Effector CD4-positive, alpha-beta T cell (primary cell): ENCODE results near the gene TMEM174.
A peak's percentile ranks its signal among the peaks of the same experiment; 100 is the strongest.
"Not testable (repeated sequence)": the region's sequence is repeated elsewhere in the genome, so short reads cannot be mapped to it uniquely, and the experiment has no call there.

Source experiments
- DNase-seq: peaks from one replicate; pipeline ENCODE4 v3.0.0-alpha.2; 2020

Gene TMEM174

GRCh38 chr5:73197637-73198257 is 24.8 kb downstream of the TMEM174 start:
- DNase-seq = no peak

GRCh38 chr5:73198833-73199592 is 26.0 kb downstream of the TMEM174 start:
- no peak for DNase-seq

- DNase-seq = no peak
These were observed 26.7 kb downstream of the TMEM174 start for GRCh38 chr5:73199671-73200070.

GRCh38 chr5:73201547-73202513 is 28.8 kb downstream of the TMEM174 start:
- peak; percentile 45 for DNase-seq

- DNase-seq = no peak
These were observed 31.3 kb downstream of the TMEM174 start for GRCh38 chr5:73204332-73204731.

- DNase-seq = no peak
These were observed 31.7 kb downstream of the TMEM174 start for GRCh38 chr5:73204733-73205132.

GRCh38 chr5:73205305-73205704 is 32.3 kb downstream of the TMEM174 start:
- DNase-seq = no peak

GRCh38 chr5:73207239-73207638 is 34.2 kb downstream of the TMEM174 start:
- DNase-seq = not testable (repeated sequence)

GRCh38 chr5:73209075-73209474 is 36.1 kb downstream of the TMEM174 start:
- not testable (repeated sequence) for DNase-seq

GRCh38 chr5:73212693-73213092 is 39.7 kb downstream of the TMEM174 start:
- DNase-seq = not testable (repeated sequence)

- DNase-seq = no peak
These were observed 40.6 kb downstream of the TMEM174 start for GRCh38 chr5:73213566-73213998.

- no peak for DNase-seq
These were observed 41.3 kb downstream of the TMEM174 start for GRCh38 chr5:73214306-73214705.

- DNase-seq = no peak
These were observed 42.0 kb downstream of the TMEM174 start for GRCh38 chr5:73214996-73215395.

- no peak for DNase-seq
These were observed 42.5 kb downstream of the TMEM174 start for GRCh38 chr5:73215531-73215890.

GRCh38 chr5:73215891-73216610 is 43.1 kb downstream of the TMEM174 start:
- DNase-seq = peak; percentile 33

- no peak for DNase-seq
These were observed 45.7 kb downstream of the TMEM174 start for GRCh38 chr5:73218552-73219171.

- not testable (repeated sequence) for DNase-seq
These were observed 46.3 kb downstream of the TMEM174 start for GRCh38 chr5:73219336-73219735.

- no peak for DNase-seq
These were observed 48.2 kb downstream of the TMEM174 start for GRCh38 chr5:73221161-73221560.

GRCh38 chr5:73221726-73222125 is 48.7 kb downstream of the TMEM174 start:
- no peak for DNase-seq

GRCh38 chr5:73222173-73222572 is 49.2 kb downstream of the TMEM174 start:
- DNase-seq = no peak
